Measurements from ENCODE around the gene GXYLT2.

The GXYLT2 gene

GRCh38 chr3:72892081-72892775 lies 4.4 kb downstream of the GXYLT2 start:
- no peak overlapping the region for H3K27ac ChIP-seq (ENCODE audit: low read depth, low read length)
- H3K9ac ChIP-seq (ENCODE audit: low read depth in 1 of 2, low read length in 2 of 2) = no peak overlapping the region
- H3K27me3 ChIP-seq (ENCODE audit: control insufficient read depth in 1 of 2, insufficient read depth in 2 of 2, low read length in 2 of 2) = peaks cover 24 to 32% of the 10 kb centered on the region in 2 donors
- H3K36me3 ChIP-seq (ENCODE audit: control insufficient read depth in 1 of 2, insufficient read depth in 2 of 2, low read length in 2 of 2) = no peaks in the 10 kb centered on the region
- peaks cover 0 to 6% of the 10 kb centered on the region in 2 donors for H3K4me1 ChIP-seq (ENCODE audit: control insufficient read depth in 1 of 2, insufficient read depth in 2 of 2, low read length in 2 of 2)
- H3K9me3 ChIP-seq (ENCODE audit: control insufficient read depth in 1 of 2, low read length in 2 of 2) = no peaks in the 10 kb centered on the region
- H3K4me3 ChIP-seq (ENCODE audit: low read depth in 1 of 2, low read length in 2 of 2) = no peak overlapping the region

GRCh38 chr3:72892870-72893269 lies 5.0 kb downstream of the GXYLT2 start:
- H3K4me3 ChIP-seq (ENCODE audit: low read depth in 1 of 2, low read length in 2 of 2) = no peak overlapping the region
- no peaks in the 10 kb centered on the region for H3K4me1 ChIP-seq (ENCODE audit: control insufficient read depth in 1 of 2, insufficient read depth in 2 of 2, low read length in 2 of 2)
- H3K27ac ChIP-seq (ENCODE audit: low read depth, low read length) = no peak overlapping the region

GRCh38 chr3:72894976-72895552 lies 7.2 kb downstream of the GXYLT2 start:
- no peaks in the 10 kb centered on the region for H3K4me1 ChIP-seq (ENCODE audit: control insufficient read depth in 1 of 2, insufficient read depth in 2 of 2, low read length in 2 of 2)
- H3K9me3 ChIP-seq (ENCODE audit: control insufficient read depth in 1 of 2, low read length in 2 of 2) = no peaks in the 10 kb centered on the region
- no peak overlapping the region for H3K4me3 ChIP-seq (ENCODE audit: low read depth in 1 of 2, low read length in 2 of 2)
- H3K27ac ChIP-seq (ENCODE audit: low read depth, low read length) = no peak overlapping the region
- no peaks in the 10 kb centered on the region for H3K36me3 ChIP-seq (ENCODE audit: control insufficient read depth in 1 of 2, insufficient read depth in 2 of 2, low read length in 2 of 2)
- peaks cover under 1 to 14% of the 10 kb centered on the region in 2 donors for H3K27me3 ChIP-seq (ENCODE audit: control insufficient read depth in 1 of 2, insufficient read depth in 2 of 2, low read length in 2 of 2)
- H3K9ac ChIP-seq (ENCODE audit: low read depth in 1 of 2, low read length in 2 of 2) = no peak overlapping the region

More at GRCh38 chr3:72892870-72893269, 5.0 kb downstream of the GXYLT2 start:
- Histone ChIP-seq H3K9ac (ENCODE audit: low read depth in 1 of 2, low read length in 2 of 2) (no peak overlapping the region), H3K36me3 (ENCODE audit: control insufficient read depth in 1 of 2, insufficient read depth in 2 of 2, low read length in 2 of 2) (no peaks in the 10 kb centered on the region), H3K9me3 (ENCODE audit: control insufficient read depth in 1 of 2, low read length in 2 of 2) (no peaks in the 10 kb centered on the region), H3K27me3 (ENCODE audit: control insufficient read depth in 1 of 2, insufficient read depth in 2 of 2, low read length in 2 of 2) (peaks cover 18 to 28% of the 10 kb centered on the region in 2 donors)

- Histone ChIP-seq H3K27ac (ENCODE audit: low read depth, low read length) (no peak overlapping the region), H3K27me3 (ENCODE audit: control insufficient read depth in 1 of 2, insufficient read depth in 2 of 2, low read length in 2 of 2) (peaks cover 0 to 6% of the 10 kb centered on the region in 2 donors), H3K36me3 (ENCODE audit: control insufficient read depth in 1 of 2, insufficient read depth in 2 of 2, low read length in 2 of 2) (no peaks in the 10 kb centered on the region)
Observed at GRCh38 chr3:72896996-72897757, 9.3 kb downstream of the GXYLT2 start.

GRCh38 chr3:72897758-72898007 lies 9.8 kb downstream of the GXYLT2 start:
- no peaks in the 10 kb centered on the region for H3K9me3 ChIP-seq (ENCODE audit: control insufficient read depth in 1 of 2, low read length in 2 of 2)
- H3K36me3 ChIP-seq (ENCODE audit: control insufficient read depth in 1 of 2, insufficient read depth in 2 of 2, low read length in 2 of 2) = no peaks in the 10 kb centered on the region
- no peak overlapping the region for H3K27ac ChIP-seq (ENCODE audit: low read depth, low read length)
- H3K4me3 ChIP-seq (ENCODE audit: low read depth in 1 of 2, low read length in 2 of 2) = no peak overlapping the region
- no peaks in the 10 kb centered on the region for H3K4me1 ChIP-seq (ENCODE audit: control insufficient read depth in 1 of 2, insufficient read depth in 2 of 2, low read length in 2 of 2)
- H3K9ac ChIP-seq (ENCODE audit: low read depth in 1 of 2, low read length in 2 of 2) = no peak overlapping the region
- peaks cover 0 to 6% of the 10 kb centered on the region in 2 donors for H3K27me3 ChIP-seq (ENCODE audit: control insufficient read depth in 1 of 2, insufficient read depth in 2 of 2, low read length in 2 of 2)

More at GRCh38 chr3:72896996-72897757, 9.3 kb downstream of the GXYLT2 start:
- Histone ChIP-seq H3K4me3 (ENCODE audit: low read depth in 1 of 2, low read length in 2 of 2) (no peak overlapping the region), H3K9ac (ENCODE audit: low read depth in 1 of 2, low read length in 2 of 2) (no peak overlapping the region), H3K4me1 (ENCODE audit: control insufficient read depth in 1 of 2, insufficient read depth in 2 of 2, low read length in 2 of 2) (no peaks in the 10 kb centered on the region), H3K9me3 (ENCODE audit: control insufficient read depth in 1 of 2, low read length in 2 of 2) (no peaks in the 10 kb centered on the region)

GRCh38 chr3:72899349-72899765 lies 11.5 kb downstream of the GXYLT2 start:
- H3K27me3 ChIP-seq (ENCODE audit: control insufficient read depth in 1 of 2, insufficient read depth in 2 of 2, low read length in 2 of 2) = peaks cover 3 to 6% of the 10 kb centered on the region in 2 donors
- no peak overlapping the region for H3K9ac ChIP-seq (ENCODE audit: low read depth in 1 of 2, low read length in 2 of 2)
- H3K27ac ChIP-seq (ENCODE audit: low read depth, low read length) = no peak overlapping the region
- no peaks in the 10 kb centered on the region for H3K4me1 ChIP-seq (ENCODE audit: control insufficient read depth in 1 of 2, insufficient read depth in 2 of 2, low read length in 2 of 2)
- no peaks in the 10 kb centered on the region for H3K36me3 ChIP-seq (ENCODE audit: control insufficient read depth in 1 of 2, insufficient read depth in 2 of 2, low read length in 2 of 2)
- H3K4me3 ChIP-seq (ENCODE audit: low read depth in 1 of 2, low read length in 2 of 2) = no peak overlapping the region
- H3K9me3 ChIP-seq (ENCODE audit: control insufficient read depth in 1 of 2, low read length in 2 of 2) = no peaks in the 10 kb centered on the region

- peaks cover 3 to 6% of the 10 kb centered on the region in 2 donors for H3K27me3 ChIP-seq (ENCODE audit: control insufficient read depth in 1 of 2, insufficient read depth in 2 of 2, low read length in 2 of 2)
- no peak overlapping the region for H3K9ac ChIP-seq (ENCODE audit: low read depth in 1 of 2, low read length in 2 of 2)
- H3K9me3 ChIP-seq (ENCODE audit: control insufficient read depth in 1 of 2, low read length in 2 of 2) = no peaks in the 10 kb centered on the region
- H3K36me3 ChIP-seq (ENCODE audit: control insufficient read depth in 1 of 2, insufficient read depth in 2 of 2, low read length in 2 of 2) = no peaks in the 10 kb centered on the region
- no peak overlapping the region for H3K27ac ChIP-seq (ENCODE audit: low read depth, low read length)
- no peaks in the 10 kb centered on the region for H3K4me1 ChIP-seq (ENCODE audit: control insufficient read depth in 1 of 2, insufficient read depth in 2 of 2, low read length in 2 of 2)
- H3K4me3 ChIP-seq (ENCODE audit: low read depth in 1 of 2, low read length in 2 of 2) = no peak overlapping the region
Observed at GRCh38 chr3:72900048-72900447, 12.2 kb downstream of the GXYLT2 start.

GRCh38 chr3:72901840-72902239 lies 14.0 kb downstream of the GXYLT2 start:
- no peak overlapping the region for H3K27ac ChIP-seq (ENCODE audit: low read depth, low read length)
- no peaks in the 10 kb centered on the region for H3K9me3 ChIP-seq (ENCODE audit: control insufficient read depth in 1 of 2, low read length in 2 of 2)
- no peaks in the 10 kb centered on the region for H3K4me1 ChIP-seq (ENCODE audit: control insufficient read depth in 1 of 2, insufficient read depth in 2 of 2, low read length in 2 of 2)
- H3K9ac ChIP-seq (ENCODE audit: low read depth in 1 of 2, low read length in 2 of 2) = no peak overlapping the region
- H3K27me3 ChIP-seq (ENCODE audit: control insufficient read depth in 1 of 2, insufficient read depth in 2 of 2, low read length in 2 of 2) = peaks cover 3 to 5% of the 10 kb centered on the region in 2 donors
- H3K36me3 ChIP-seq (ENCODE audit: control insufficient read depth in 1 of 2, insufficient read depth in 2 of 2, low read length in 2 of 2) = no peaks in the 10 kb centered on the region
- no peak overlapping the region for H3K4me3 ChIP-seq (ENCODE audit: low read depth in 1 of 2, low read length in 2 of 2)

- H3K27me3 ChIP-seq (ENCODE audit: control insufficient read depth in 1 of 2, insufficient read depth in 2 of 2, low read length in 2 of 2) = peaks cover 0 to 3% of the 10 kb centered on the region in 2 donors
- no peak overlapping the region for H3K4me3 ChIP-seq (ENCODE audit: low read depth in 1 of 2, low read length in 2 of 2)
- no peaks in the 10 kb centered on the region for H3K4me1 ChIP-seq (ENCODE audit: control insufficient read depth in 1 of 2, insufficient read depth in 2 of 2, low read length in 2 of 2)
- H3K27ac ChIP-seq (ENCODE audit: low read depth, low read length) = no peak overlapping the region
- no peaks in the 10 kb centered on the region for H3K9me3 ChIP-seq (ENCODE audit: control insufficient read depth in 1 of 2, low read length in 2 of 2)
- no peak overlapping the region for H3K9ac ChIP-seq (ENCODE audit: low read depth in 1 of 2, low read length in 2 of 2)
- no peaks in the 10 kb centered on the region for H3K36me3 ChIP-seq (ENCODE audit: control insufficient read depth in 1 of 2, insufficient read depth in 2 of 2, low read length in 2 of 2)
Observed at GRCh38 chr3:72903004-72903403, 15.2 kb downstream of the GXYLT2 start.

- Histone ChIP-seq H3K36me3 (ENCODE audit: control insufficient read depth in 1 of 2, insufficient read depth in 2 of 2, low read length in 2 of 2) (no peaks in the 10 kb centered on the region), H3K4me3 (ENCODE audit: low read depth in 1 of 2, low read length in 2 of 2) (no peak overlapping the region), H3K9ac (ENCODE audit: low read depth in 1 of 2, low read length in 2 of 2) (no peak overlapping the region), H3K27me3 (ENCODE audit: control insufficient read depth in 1 of 2, insufficient read depth in 2 of 2, low read length in 2 of 2) (peaks cover 0 to 3% of the 10 kb centered on the region in 2 donors), H3K4me1 (ENCODE audit: control insufficient read depth in 1 of 2, insufficient read depth in 2 of 2, low read length in 2 of 2) (no peaks in the 10 kb centered on the region), H3K9me3 (ENCODE audit: control insufficient read depth in 1 of 2, low read length in 2 of 2) (no peaks in the 10 kb centered on the region), H3K27ac (ENCODE audit: low read depth, low read length) (no peak overlapping the region)
Observed at GRCh38 chr3:72904163-72904562, 16.3 kb downstream of the GXYLT2 start.
